ENCODE data around the gene HBB. TPM values are rescaled to one million over a fixed set of nuclear protein-coding genes. Genes with fewer than 3 reads are reported as not detected.

HBB gene
- total and polyA plus RNA-seq, 5 donors = 3.0 to 190 (median 89.7) TPM

DNA sequence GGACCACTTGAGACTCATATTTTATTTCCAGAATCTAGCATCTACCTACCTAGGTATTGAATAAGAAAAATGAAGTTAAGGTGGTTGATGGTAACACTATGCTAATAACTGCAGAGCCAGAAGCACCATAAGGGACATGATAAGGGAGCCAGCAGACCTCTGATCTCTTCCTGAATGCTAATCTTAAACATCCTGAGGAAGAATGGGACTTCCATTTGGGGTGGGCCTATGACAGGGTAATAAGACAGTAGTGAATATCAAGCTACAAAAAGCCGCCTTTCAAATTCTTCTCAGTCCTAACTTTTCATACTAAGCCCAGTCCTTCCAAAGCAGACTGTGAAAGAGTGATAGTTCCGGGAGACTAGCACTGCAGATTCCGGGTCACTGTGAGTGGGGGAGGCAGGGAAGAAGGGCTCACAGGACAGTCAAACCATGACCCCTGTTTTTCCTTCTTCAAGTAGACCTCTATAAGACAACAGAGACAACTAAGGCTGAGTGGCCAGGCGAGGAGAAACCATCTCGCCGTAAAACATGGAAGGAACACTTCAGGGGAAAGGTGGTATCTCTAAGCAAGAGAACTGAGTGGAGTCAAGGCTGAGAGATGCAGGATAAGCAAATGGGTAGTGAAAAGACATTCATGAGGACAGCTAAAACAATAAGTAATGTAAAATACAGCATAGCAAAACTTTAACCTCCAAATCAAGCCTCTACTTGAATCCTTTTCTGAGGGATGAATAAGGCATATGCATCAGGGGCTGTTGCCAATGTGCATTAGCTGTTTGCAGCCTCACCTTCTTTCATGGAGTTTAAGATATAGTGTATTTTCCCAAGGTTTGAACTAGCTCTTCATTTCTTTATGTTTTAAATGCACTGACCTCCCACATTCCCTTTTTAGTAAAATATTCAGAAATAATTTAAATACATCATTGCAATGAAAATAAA, 2.1 kb downstream of the HBB start:
- Histone ChIP-seq H3K4me1 (ENCODE audit: control insufficient read depth, insufficient read depth, low read length) (no peaks in the 10 kb centered on the region), H3K27me3 (ENCODE audit: control insufficient read depth, insufficient read depth) (no peaks in the 10 kb centered on the region), H3K4me3 (ENCODE audit: low read length) (no peak overlapping the region), H3K27ac (ENCODE audit: low read length) (no peak overlapping the region), H3K9me3 (ENCODE audit: control insufficient read depth, low read length) (no peaks in the 10 kb centered on the region)
- WGBS = 71% methylated on average over 6 of the region's 6 CpGs
- intact Hi-C loops (cut with DNase I) = no loop called here
- no peak for DNase-seq
- ATAC-seq = no peak

- H3K27ac ChIP-seq (ENCODE audit: low read length) = no peak overlapping the region
- intact Hi-C loops (cut with DNase I) = no loop called here
- DNase-seq = no peak
- H3K27me3 ChIP-seq (ENCODE audit: control insufficient read depth, insufficient read depth) = no peaks in the 10 kb centered on the region
- 63% methylated on average over 1 of the region's 1 CpG for WGBS
- no peak for ATAC-seq
- H3K9me3 ChIP-seq (ENCODE audit: control insufficient read depth, low read length) = no peaks in the 10 kb centered on the region
- no peak overlapping the region for H3K4me3 ChIP-seq (ENCODE audit: low read length)
- H3K4me1 ChIP-seq (ENCODE audit: control insufficient read depth, insufficient read depth, low read length) = no peaks in the 10 kb centered on the region
These were observed 3.2 kb downstream of the HBB start for GRCh38 chr11:5223686-5224085.

DNA sequence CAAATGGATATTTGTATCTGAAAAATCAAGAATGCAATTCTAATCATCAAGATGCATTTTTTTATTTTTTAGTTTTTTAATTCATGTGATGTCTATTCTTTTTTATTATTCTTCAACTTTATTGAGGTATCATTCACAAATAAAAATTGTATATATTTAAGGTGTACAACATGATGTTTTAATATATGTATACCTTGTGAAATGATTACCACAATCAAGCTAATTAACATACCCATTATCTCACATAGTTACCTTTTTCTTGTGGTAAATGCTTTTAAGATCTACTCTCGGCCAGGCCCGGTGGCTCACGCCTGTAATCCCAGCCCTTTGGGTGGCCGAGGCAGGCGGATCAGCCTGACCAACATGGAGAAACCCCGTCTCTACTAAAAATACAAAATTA, 3.7 kb downstream of the HBB start:
- no peaks in the 10 kb centered on the region for H3K27me3 ChIP-seq (ENCODE audit: control insufficient read depth, insufficient read depth)
- 88% methylated on average over 6 of the region's 6 CpGs for WGBS
- intact Hi-C loops (cut with DNase I) = no loop called here
- no peaks in the 10 kb centered on the region for H3K4me1 ChIP-seq (ENCODE audit: control insufficient read depth, insufficient read depth, low read length)
- no peak overlapping the region for H3K4me3 ChIP-seq (ENCODE audit: low read length)
- no peak overlapping the region for H3K27ac ChIP-seq (ENCODE audit: low read length)
- no peak for DNase-seq
- no peak for ATAC-seq
- H3K9me3 ChIP-seq (ENCODE audit: control insufficient read depth, low read length) = no peaks in the 10 kb centered on the region

- Histone ChIP-seq H3K9me3 (ENCODE audit: control insufficient read depth, low read length) (no peaks in the 10 kb centered on the region), H3K27ac (ENCODE audit: low read length) (no peak overlapping the region), H3K4me1 (ENCODE audit: control insufficient read depth, insufficient read depth, low read length) (no peaks in the 10 kb centered on the region), H3K4me3 (ENCODE audit: low read length) (no peak overlapping the region), H3K27me3 (ENCODE audit: control insufficient read depth, insufficient read depth) (no peaks in the 10 kb centered on the region)
- DNase-seq (no peak), ATAC-seq (no peak)
- WGBS = 59% methylated on average over 7 of the region's 7 CpGs
- intact Hi-C loops (cut with DNase I) = no loop called here
These were observed 16.4 kb downstream of the HBB start for GRCh38 chr11:5210376-5210885.

DNA sequence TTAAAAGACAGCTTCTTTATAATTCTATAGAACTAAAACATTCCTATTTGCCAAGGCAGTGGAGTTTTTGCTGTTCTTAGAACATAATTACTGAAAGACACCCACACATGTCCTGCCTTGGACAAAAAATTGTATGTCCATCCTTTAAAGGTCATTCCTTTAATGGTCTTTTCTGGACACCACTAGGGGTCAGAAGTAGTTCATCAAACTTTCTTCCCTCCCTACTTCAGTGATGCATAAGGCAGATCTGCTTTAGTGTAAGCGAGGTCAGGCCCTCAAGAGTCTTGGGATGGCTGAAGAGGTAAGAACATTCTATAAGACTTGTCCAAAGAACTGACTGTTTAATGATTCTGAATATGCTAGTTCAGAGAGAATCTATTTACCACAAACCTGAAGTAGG, 22.1 kb downstream of the HBB start:
- no peak for DNase-seq
- no peaks in the 10 kb centered on the region for H3K27me3 ChIP-seq (ENCODE audit: control insufficient read depth, insufficient read depth)
- intact Hi-C loops (cut with DNase I) = loop anchor here in 1 of 4 donors (2.0 kb wide), 1 partner anchor 176 kb away; no protein-coding TSS in a partner anchor
- no peak for ATAC-seq
- no peaks in the 10 kb centered on the region for H3K4me1 ChIP-seq (ENCODE audit: control insufficient read depth, insufficient read depth, low read length)
- no peak overlapping the region for H3K27ac ChIP-seq (ENCODE audit: low read length)
- no peaks in the 10 kb centered on the region for H3K9me3 ChIP-seq (ENCODE audit: control insufficient read depth, low read length)
- H3K4me3 ChIP-seq (ENCODE audit: low read length) = no peak overlapping the region
- WGBS = 22% methylated on average over 1 of the region's 1 CpG

DNA sequence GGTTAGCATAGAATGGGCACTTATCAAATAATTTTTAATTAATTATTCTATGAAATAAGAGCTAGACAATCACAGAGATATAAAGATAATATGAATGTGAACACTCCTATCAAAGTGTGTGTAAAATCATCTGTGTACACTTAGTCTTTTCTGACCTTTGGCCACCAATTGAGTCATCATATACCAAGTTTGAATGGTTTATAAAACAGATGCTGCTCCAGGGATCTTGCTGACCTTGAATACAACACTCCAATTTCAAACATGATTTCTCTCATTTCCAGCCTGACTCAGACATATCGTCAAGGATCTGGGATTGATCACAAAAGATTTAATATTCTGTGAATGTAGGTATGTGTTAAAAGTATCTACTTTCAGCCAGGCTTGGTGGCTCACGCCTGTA, 23.5 kb downstream of the HBB start:
- Histone ChIP-seq H3K9me3 (ENCODE audit: control insufficient read depth, low read length) (no peaks in the 10 kb centered on the region), H3K27ac (ENCODE audit: low read length) (no peak overlapping the region), H3K27me3 (ENCODE audit: control insufficient read depth, insufficient read depth) (no peaks in the 10 kb centered on the region), H3K4me1 (ENCODE audit: control insufficient read depth, insufficient read depth, low read length) (no peaks in the 10 kb centered on the region), H3K4me3 (ENCODE audit: low read length) (no peak overlapping the region)
- ATAC-seq = no peak
- DNase-seq = no peak
- WGBS = 73% methylated on average over 2 of the region's 2 CpGs
- intact Hi-C loops (cut with DNase I) = no loop called here

DNA sequence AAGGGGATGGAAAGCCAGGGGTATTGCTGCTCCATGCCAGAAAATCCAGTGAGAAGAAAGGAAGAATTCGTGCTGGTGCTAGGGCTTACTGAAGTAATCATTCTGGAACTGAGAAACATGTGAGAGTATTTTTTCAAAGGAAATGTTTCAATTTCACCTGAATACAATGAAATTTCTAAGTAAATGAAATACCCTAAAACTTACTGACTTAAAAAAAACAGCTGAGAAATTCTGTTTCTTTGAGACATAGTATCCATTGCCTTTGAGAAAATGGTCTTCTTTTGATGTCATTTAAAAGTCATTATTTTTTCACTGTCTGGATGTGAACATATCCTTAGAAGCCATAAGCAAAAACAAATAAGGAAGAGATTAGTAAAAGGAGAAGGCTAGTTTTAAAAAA, 26.3 kb downstream of the HBB start, which contains the start of gene OR51V1:
OR51V1 (minus strand) TSS at position 101 of the 400 bp plus-strand sequence; CDS start at position 101, 0 bp downstream.
- no peaks in the 10 kb centered on the region for H3K9me3 ChIP-seq (ENCODE audit: control insufficient read depth, low read length)
- H3K27ac ChIP-seq (ENCODE audit: low read length) = no peak within 1 kb of the TSS
- H3K4me1 ChIP-seq (ENCODE audit: control insufficient read depth, insufficient read depth, low read length) = no peaks in the 10 kb centered on the region
- ATAC-seq = no peak
- no peak within 1 kb of the TSS for H3K4me3 ChIP-seq (ENCODE audit: low read length)
- DNase-seq = no peak
- intact Hi-C loops (cut with DNase I) = no loop called here
- WGBS = 68% methylated on average over 1 of the region's 1 CpG
- H3K27me3 ChIP-seq (ENCODE audit: control insufficient read depth, insufficient read depth) = no peaks in the 10 kb centered on the region

DNA sequence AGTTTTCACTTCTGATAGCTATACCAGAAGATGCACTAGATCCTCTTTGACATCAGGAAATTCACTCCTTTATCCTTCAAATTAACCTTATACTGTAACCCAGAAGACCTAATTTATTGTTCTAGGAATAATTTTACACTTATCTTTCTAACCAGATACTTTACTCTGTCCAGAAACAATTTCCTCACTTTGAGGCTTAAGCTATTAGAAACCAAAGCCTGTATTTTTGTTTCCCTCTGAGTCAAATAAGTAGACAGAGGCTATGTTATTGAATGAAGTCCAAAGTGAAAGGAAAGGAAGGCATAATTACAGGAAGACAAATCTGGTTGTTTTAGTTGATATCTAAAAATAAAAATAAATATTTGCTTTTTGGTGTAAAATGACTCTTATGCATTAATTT, 28.6 kb downstream of the HBB start:
- H3K27me3 ChIP-seq (ENCODE audit: control insufficient read depth, insufficient read depth) = no peaks in the 10 kb centered on the region
- DNase-seq = no peak
- H3K9me3 ChIP-seq (ENCODE audit: control insufficient read depth, low read length) = no peaks in the 10 kb centered on the region
- no peaks in the 10 kb centered on the region for H3K4me1 ChIP-seq (ENCODE audit: control insufficient read depth, insufficient read depth, low read length)
- H3K27ac ChIP-seq (ENCODE audit: low read length) = no peak overlapping the region
- H3K4me3 ChIP-seq (ENCODE audit: low read length) = no peak overlapping the region
- intact Hi-C loops (cut with DNase I) = no loop called here
- ATAC-seq = no peak

GRCh38 chr11:5197536-5197935, 29.3 kb downstream of the HBB start:
- ATAC-seq = no peak
- H3K9me3 ChIP-seq (ENCODE audit: control insufficient read depth, low read length) = no peaks in the 10 kb centered on the region
- intact Hi-C loops (cut with DNase I) = no loop called here
- no peaks in the 10 kb centered on the region for H3K27me3 ChIP-seq (ENCODE audit: control insufficient read depth, insufficient read depth)
- H3K4me3 ChIP-seq (ENCODE audit: low read length) = no peak overlapping the region
- no peaks in the 10 kb centered on the region for H3K4me1 ChIP-seq (ENCODE audit: control insufficient read depth, insufficient read depth, low read length)
- WGBS = 58% methylated on average over 3 of the region's 3 CpGs
- no peak for DNase-seq
- no peak overlapping the region for H3K27ac ChIP-seq (ENCODE audit: low read length)

GRCh38 chr11:5196731-5197130, 30.1 kb downstream of the HBB start:
- Histone ChIP-seq H3K4me1 (ENCODE audit: control insufficient read depth, insufficient read depth, low read length) (no peaks in the 10 kb centered on the region), H3K27ac (ENCODE audit: low read length) (no peak overlapping the region), H3K4me3 (ENCODE audit: low read length) (no peak overlapping the region), H3K27me3 (ENCODE audit: control insufficient read depth, insufficient read depth) (no peaks in the 10 kb centered on the region), H3K9me3 (ENCODE audit: control insufficient read depth, low read length) (no peaks in the 10 kb centered on the region)
- WGBS = 59% methylated on average over 3 of the region's 3 CpGs
- intact Hi-C loops (cut with DNase I) = no loop called here
- DNase-seq (no peak), ATAC-seq (no peak)

DNA sequence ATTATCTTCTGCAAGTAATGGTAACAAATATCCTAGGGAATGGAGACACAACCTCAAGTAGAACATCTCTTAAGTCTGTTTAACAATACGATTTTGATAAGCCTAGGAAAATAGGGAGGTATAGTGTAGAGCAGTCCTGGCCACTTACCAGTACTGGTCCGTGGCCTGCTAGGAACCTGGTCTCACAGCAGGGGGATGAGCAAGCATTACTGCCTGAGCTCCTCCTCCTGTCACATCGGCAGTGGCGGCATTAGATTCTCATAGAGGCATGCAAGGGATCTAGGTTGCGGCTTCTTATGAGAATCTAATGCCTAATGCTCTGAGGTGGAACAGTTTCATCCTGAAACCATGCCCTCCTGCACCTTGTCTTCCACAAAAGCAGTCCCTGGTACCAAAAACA, 30.8 kb downstream of the HBB start:
- no peak overlapping the region for H3K4me3 ChIP-seq (ENCODE audit: low read length)
- DNase-seq (no peak), ATAC-seq (no peak)
- no peaks in the 10 kb centered on the region for H3K9me3 ChIP-seq (ENCODE audit: control insufficient read depth, low read length)
- no peaks in the 10 kb centered on the region for H3K4me1 ChIP-seq (ENCODE audit: control insufficient read depth, insufficient read depth, low read length)
- intact Hi-C loops (cut with DNase I) = no loop called here
- H3K27ac ChIP-seq (ENCODE audit: low read length) = no peak overlapping the region
- WGBS = 69% methylated on average over 5 of the region's 5 CpGs
- H3K27me3 ChIP-seq (ENCODE audit: control insufficient read depth, insufficient read depth) = no peaks in the 10 kb centered on the region
